ENCODE measurements around the gene MMP1. TPM values are rescaled to one million over a fixed set of nuclear protein-coding genes. Genes with fewer than 3 reads are reported as not detected.
A peak's percentile ranks its signal among the peaks of the same experiment; 100 is the strongest.

Gene MMP1
- total and polyA plus RNA-seq, 2 of the 13 experiments (the other 11 are each of a cell fraction or from before 2014, with no cell fraction given) = 0.09 to 0.21 TPM

DNA sequence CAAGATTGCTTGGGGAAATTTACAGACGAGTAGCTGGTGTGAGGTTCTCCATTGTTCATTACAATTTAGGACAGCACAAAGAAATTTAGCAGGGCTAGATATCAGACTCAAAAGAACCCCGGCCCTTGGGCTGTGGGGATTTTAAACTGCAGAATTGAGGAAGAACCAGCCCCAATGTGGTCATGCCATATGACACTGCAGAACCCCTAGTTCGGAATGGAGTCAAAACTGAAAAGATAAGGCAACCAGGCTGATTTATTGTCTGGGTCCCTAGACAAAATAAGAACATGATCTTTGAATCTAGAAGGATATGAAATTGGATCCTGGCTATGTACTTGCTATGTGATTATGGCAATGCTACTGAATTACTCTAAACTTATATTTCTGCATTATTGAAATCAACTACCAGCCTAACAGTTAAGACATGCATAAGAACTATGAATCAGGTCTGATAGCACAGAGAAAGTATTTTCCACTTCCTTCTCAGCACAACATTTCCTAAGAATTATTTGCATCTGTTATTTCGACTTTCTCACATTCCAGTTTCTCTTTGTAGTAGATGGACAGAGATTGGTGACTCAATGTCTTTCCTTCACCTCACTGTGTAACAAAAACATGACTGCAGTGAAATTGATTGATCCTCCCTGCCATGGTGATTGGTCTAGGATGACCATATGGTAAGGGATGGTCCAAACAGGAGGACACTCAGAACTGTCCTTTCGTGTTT lies 32.2 kb upstream of the MMP1 start (continued):
- TF ChIP-seq, protein P1, sequence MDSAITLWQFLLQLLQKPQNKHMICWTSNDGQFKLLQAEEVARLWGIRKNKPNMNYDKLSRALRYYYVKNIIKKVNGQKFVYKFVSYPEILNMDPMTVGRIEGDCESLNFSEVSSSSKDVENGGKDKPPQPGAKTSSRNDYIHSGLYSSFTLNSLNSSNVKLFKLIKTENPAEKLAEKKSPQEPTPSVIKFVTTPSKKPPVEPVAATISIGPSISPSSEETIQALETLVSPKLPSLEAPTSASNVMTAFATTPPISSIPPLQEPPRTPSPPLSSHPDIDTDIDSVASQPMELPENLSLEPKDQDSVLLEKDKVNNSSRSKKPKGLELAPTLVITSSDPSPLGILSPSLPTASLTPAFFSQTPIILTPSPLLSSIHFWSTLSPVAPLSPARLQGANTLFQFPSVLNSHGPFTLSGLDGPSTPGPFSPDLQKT (CRISPR knock-in tag; IDR thresholded peaks at IDR 0.05; ENCODE audit: borderline replicate concordance) = no peak
- no peak for TF ChIP-seq PRMT3 (CRISPR knock-in tag; IDR thresholded peaks at IDR 0.05; ENCODE audit: borderline replicate concordance, low read depth)
- no peak for TF ChIP-seq ZNF598 (CRISPR knock-in tag; IDR thresholded peaks at IDR 0.05; ENCODE audit: borderline replicate concordance)
- no peak for TF ChIP-seq ZNF253 (CRISPR knock-in tag; IDR thresholded peaks at IDR 0.05; ENCODE audit: borderline replicate concordance)
- TF ChIP-seq ZFX (CRISPR knock-in tag; IDR thresholded peaks at IDR 0.05; ENCODE audit: low read depth) = no peak
- TF ChIP-seq HHEX (CRISPR knock-in tag; IDR thresholded peaks at IDR 0.05) = no peak

DNA sequence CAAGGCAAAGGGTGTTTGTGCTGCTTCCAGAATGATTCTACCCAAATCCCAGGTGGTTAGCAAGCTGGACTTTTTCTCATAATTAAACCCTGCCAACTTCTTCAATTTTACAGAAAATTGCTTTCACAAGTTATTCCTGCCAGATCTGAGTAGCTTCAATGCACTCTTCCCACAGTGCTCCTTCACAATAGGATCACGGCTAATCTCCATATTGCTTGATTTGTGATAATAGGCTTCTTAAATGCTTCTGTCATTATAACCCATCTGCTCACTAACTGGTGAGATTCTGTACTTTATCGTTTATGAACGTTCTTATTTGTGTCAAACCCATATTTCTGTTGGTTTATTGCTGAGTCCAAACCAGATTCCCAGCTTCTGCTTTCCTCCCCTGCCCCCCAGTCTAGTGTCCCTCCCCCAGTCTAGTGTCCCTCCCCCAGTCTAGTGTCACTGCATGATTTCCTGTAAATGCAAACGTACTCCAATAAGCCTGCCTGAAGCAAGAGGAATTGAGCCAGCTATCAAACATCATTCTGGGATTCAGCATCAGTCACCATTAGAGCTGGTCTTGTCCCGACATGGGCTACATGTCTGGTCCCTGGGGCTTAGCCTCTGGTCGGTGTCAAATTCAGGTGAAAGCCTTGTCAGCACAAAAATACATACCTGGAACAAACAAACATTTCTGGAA lies 31.5 kb upstream of the MMP1 start:
- ChIA-PET CTCF (ENCODE audit: low intra/inter-chr PET ratio, low total read pairs) (no interaction called here), POLR2A (no interaction called here)
- 30% methylated on average over 6 of the region's 6 CpGs for WGBS (ENCODE audit: low lambda C conversion rate)
- no peak for ATAC-seq
- H3K36me3 ChIP-seq (replicated peaks in 1 of 2; ENCODE audit: control insufficient read depth in 1 of 2, insufficient read depth in 2 of 2, low read length in 2 of 2) = no peaks in the 10 kb centered on the region
- H3K4me2 ChIP-seq (ENCODE audit: low read depth, low read length) = no peak overlapping the region
- H3K4me3 ChIP-seq (replicated peaks in 1 of 3; ENCODE audit: insufficient read depth in 1 of 3, low read depth in 2 of 3, low read length in 3 of 3) = no peak overlapping the region
- no peaks in the 10 kb centered on the region for H3K27me3 ChIP-seq (ENCODE audit: control insufficient read depth in 1 of 2, insufficient read depth in 2 of 2, low read length in 2 of 2)
- intact Hi-C loops (cut with micrococcal nuclease; ENCODE audit: unreplicated experiment) (no loop called here), in situ Hi-C loops (cut with HindIII; ENCODE audit: extremely low pct_ligation_motif_present, low pct_unique_long_range_greater_than_20kb) (loop anchor here (10.0 kb wide), 1 partner anchor 115 kb away; no protein-coding TSS in a partner anchor)
- H3K9ac ChIP-seq (ENCODE audit: insufficient read depth, low read depth, low read length) = no peak overlapping the region
- H4K20me1 ChIP-seq (ENCODE audit: insufficient read depth, low read length) = no peaks in the 10 kb centered on the region
- TF ChIP-seq SRSF4 (IDR thresholded peaks at IDR 0.05; ENCODE audit: low read depth, low read length, poor library complexity, severe bottlenecking) (no peak), MAFK (conservative IDR thresholded peaks at IDR 0.05 in 1 of 2, IDR thresholded peaks at IDR 0.05 in 1 of 2; ENCODE audit: low read length in 2 of 2) (0 out of 4 replicates have a peak, but pooled peaks have one; percentile 5 to 6)
- peaks cover 13% of the 10 kb centered on the region for H3K4me1 ChIP-seq (ENCODE audit: insufficient read depth, low read length)
- no peak for DNase-seq (ENCODE audit: low spot score)
- no peak for FAIRE-seq
- no peak overlapping the region for H2AFZ ChIP-seq (ENCODE audit: low read length)
- no peak overlapping the region for H3K27ac ChIP-seq (ENCODE audit: extremely low read length, insufficient read depth, low read length)
- no TSS peak for BruUV-seq (replicated peaks)
- H3K9me3 ChIP-seq (ENCODE audit: low read length) = no peaks in the 10 kb centered on the region
- no peaks in the 10 kb centered on the region for H3K79me2 ChIP-seq (ENCODE audit: insufficient read depth, low read length)

All from HepG2 (cell line).